GM10266 (cell line): ENCODE data around the gene AMIGO1.
A peak's percentile ranks its signal among the peaks of the same experiment; 100 is the strongest.

Experiments
- DNase-seq: peaks from one replicate; pipeline ENCODE4 v3.0.0; 2012; ENCODE audit errors: extremely low spot score
- CTCF ChIP-seq: IDR thresholded peaks from 2 replicates; pipeline ENCODE4 v1.5.1; 2012; ENCODE audit warnings: mild to moderate bottlenecking, low read depth; ENCODE audit not compliant: control insufficient read depth, insufficient read depth; ENCODE audit errors: missing control alignments

The AMIGO1 gene

GRCh38 chr1:109538827-109539555 lies 29.5 kb upstream of the AMIGO1 start:
- no peak for TF ChIP-seq CTCF
- no peak for DNase-seq

- TF ChIP-seq CTCF = no peak
- DNase-seq = no peak
Measured at GRCh38 chr1:109537450-109538178, 28.1 kb upstream of the AMIGO1 start.

GRCh38 chr1:109535971-109536491 lies 26.5 kb upstream of the AMIGO1 start:
- DNase-seq = no peak
- TF ChIP-seq CTCF = no peak

GRCh38 chr1:109535481-109535880 lies 26.0 kb upstream of the AMIGO1 start:
- TF ChIP-seq CTCF = no peak
- no peak for DNase-seq

GRCh38 chr1:109534307-109534858 lies 24.9 kb upstream of the AMIGO1 start:
- TF ChIP-seq CTCF = no peak
- no peak for DNase-seq

DNA sequence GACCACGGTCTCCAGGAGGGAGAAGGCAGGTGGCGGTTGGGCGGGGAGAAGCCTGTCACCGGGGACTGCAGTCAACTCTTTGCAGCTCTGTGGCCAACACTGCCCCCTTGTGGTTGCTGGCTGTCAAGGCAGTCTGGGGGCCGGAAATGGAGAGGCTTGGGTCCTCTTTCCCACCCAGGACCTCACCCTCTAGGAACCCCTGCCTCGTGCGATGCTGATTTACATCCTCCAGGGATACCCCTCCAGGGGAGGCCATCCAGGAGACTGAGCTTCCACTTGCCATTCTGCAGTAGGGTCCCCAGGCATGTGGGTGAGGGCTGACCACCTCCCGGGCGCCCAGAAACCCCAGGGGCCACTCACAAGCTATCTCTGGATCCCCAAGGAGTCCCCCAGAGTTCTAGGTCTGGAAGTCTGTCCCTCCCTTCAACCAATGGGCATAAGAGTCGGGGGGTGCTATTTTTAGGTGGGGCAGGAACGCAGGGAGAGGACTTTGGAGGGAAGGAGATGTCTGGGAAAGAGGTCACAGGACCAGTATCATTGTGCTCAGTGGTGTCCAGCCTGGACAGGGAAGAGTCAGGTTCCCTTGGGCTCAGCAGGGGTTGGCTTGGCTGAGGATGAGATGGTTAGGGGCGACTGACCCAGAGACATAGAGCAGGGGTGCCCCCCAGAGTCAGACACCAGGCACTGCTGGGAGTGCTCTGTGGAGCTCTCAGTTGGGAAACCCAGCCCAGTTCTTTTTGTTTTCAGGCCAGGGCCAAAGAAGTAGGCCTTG lies 23.0 kb upstream of the AMIGO1 start:
- TF ChIP-seq CTCF = peak; percentile 99
- DNase-seq = peak; percentile 82
